Measurements from ENCODE around the gene DVL3.

DVL3 gene

GRCh38 chr3:184177767-184178306, 22.7 kb downstream of the DVL3 start:
- no peak for DNase-seq

GRCh38 chr3:184178521-184179138, 23.5 kb downstream of the DVL3 start:
- no peak for DNase-seq

DNA sequence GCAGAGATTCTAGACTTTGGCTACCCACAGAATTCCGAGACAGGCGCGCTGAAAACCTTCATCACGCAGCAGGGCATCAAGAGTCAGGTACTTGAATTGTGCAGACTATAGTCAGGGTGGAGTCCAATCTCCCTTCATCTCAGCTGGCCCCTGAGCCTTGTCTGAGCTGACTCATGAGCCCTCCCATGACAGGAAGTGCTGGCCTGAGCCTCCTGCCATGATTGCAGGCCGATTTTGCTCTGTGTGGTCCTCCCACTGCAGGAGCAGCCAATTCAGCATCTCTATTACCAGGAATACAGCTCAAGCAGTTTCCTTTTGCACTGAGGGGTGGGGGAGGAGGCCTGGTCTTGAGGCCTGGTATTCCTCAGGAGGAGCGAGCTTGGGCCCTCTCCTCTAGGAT, 25.0 kb downstream of the DVL3 start:
- DNase-seq, result peak; percentile 11

DNA sequence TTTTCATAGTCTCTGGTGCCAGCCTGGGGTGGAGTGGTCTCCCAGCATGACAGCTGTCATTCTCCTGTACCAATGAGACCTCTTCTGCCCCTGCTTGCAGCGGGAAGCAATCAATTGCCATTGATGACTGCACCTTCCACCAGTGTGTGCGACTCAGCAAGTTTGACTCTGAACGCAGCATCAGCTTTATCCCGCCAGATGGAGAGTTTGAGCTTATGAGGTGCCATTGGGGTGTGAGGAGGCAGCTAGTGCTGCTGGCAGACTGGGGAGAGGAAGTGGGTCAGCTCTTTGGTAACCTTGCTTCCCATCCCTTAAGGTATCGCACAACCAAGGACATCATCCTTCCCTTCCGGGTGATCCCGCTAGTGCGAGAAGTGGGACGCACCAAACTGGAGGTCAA, 26.4 kb downstream of the DVL3 start:
- DNase-seq, result no peak

- no peak for DNase-seq
These were observed 28.5 kb downstream of the DVL3 start for GRCh38 chr3:184183679-184184078.

- no peak for DNase-seq
These were observed 29.5 kb downstream of the DVL3 start for GRCh38 chr3:184184546-184185230.

GRCh38 chr3:184185461-184186183, 30.4 kb downstream of the DVL3 start:
- peak; percentile 100 for DNase-seq

GRCh38 chr3:184186184-184186901, 31.2 kb downstream of the DVL3 start, which contains the start of gene ABCF3:
ABCF3 (plus strand) TSS chr3:184186199; CDS start chr3:184186208, 9 bp downstream.
- no peak for DNase-seq

GRCh38 chr3:184186902-184187207, 31.7 kb downstream of the DVL3 start:
- DNase-seq, result no peak

DNA sequence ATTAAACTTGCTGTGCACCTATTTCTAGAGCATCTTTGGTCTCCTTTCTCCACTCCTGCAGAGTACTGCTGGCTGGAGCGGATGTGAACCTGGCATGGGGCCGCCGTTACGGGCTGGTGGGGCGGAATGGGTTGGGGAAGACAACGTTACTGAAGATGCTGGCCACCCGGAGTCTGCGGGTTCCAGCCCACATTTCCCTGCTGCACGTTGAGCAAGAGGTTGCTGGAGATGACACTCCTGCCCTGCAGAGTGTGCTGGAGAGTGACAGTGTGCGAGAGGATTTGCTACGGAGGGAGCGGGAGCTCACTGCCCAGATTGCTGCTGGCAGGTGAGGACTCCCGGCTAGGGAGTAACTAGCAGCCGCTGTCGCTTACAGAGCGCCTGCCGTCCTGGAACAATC, 32.9 kb downstream of the DVL3 start:
- DNase-seq, result no peak

DNA sequence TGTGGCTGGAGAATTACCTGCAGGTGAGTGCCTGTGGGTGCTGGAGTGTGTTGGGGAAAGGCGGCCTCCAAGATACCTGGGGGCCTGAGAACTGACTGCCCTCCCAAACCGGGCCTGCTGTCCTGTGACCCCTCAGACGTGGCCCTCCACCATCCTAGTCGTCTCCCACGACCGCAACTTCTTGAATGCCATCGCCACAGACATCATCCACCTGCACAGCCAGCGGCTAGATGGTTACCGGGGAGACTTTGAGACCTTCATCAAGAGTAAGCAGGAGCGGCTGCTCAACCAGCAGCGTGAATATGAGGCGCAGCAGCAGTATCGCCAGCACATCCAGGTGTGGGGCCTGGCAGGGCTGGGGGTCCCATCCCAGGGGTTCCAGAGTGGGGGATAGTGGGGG, 34.2 kb downstream of the DVL3 start:
- no peak for DNase-seq

DNA sequence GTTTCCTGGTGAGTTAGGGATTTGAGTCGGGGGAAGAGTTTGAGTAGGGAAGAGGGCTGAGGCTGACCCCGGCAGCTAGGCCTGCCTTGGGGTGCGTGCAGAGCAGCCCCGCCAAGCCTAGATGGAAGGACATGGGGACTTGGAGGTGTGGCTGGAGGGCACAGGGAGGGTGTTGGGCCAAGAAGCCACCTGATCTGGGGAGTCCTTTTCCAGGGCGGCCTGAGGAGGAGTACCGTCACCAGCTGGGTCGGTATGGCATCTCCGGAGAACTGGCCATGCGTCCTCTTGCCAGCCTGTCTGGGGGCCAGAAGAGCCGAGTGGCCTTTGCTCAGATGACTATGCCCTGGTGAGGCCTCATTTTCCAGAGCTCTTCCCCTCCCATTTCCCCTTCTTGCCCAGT, 37.7 kb downstream of the DVL3 start:
- no peak for DNase-seq

DNA sequence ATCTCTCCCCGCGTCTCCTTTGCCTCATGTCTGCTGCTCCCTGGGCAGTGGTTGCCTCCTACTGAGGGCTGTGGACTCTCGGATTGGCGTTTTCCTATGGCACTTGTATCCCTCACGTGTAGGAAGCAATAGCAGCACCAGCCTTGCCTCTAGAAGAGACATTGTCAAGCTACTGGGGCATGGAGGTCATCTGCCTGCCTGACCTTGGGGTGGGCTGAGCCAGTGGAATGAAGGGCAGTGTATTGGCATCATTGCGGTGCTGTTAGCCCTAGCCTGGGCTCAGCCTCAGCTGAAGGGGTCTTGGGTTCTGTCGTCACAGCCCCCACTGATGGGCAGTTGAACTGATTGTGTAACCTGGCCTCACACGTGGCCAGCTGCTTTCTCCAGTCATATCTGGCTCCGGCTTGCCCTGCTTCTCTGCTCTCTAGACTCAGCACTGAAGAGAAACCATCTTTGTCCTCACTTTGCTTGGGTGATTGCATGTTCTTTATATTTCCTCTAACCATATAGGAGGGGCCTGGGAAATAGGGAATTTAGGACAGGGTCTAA, 38.9 kb downstream of the DVL3 start:
- no peak for DNase-seq

DNA sequence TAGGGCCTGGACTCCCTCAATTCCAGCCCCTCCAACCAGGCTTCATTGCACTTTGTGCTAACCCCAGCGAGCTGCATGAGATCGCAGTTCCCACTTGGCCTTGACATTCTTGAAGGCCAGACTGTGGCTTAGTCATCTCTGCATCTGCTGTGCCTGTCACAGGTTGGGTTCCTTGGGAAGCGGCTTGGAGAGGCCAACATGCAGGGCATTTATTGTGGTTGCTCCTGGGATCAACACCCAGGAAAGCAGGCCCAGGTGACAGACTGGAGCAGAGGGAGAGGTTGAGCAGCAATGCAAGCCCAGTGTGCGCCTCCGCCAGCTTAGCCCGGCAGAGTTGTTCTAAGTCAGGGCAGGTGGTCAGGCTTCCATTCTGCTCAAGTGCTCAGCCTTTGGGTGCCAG, 41.4 kb downstream of the DVL3 start:
- DNase-seq, result no peak

- no peak for DNase-seq
These were observed 43.3 kb downstream of the DVL3 start for GRCh38 chr3:184198509-184198908.

- DNase-seq, result no peak
These were observed 45.6 kb downstream of the DVL3 start for GRCh38 chr3:184200825-184201224.

GRCh38 chr3:184203526-184203925, 48.3 kb downstream of the DVL3 start:
- no peak for DNase-seq

- DNase-seq, result no peak
These were observed 54.2 kb downstream of the DVL3 start for GRCh38 chr3:184209146-184209923.

- DNase-seq, result no peak
These were observed 56.1 kb downstream of the DVL3 start for GRCh38 chr3:184211297-184211696.

DNA sequence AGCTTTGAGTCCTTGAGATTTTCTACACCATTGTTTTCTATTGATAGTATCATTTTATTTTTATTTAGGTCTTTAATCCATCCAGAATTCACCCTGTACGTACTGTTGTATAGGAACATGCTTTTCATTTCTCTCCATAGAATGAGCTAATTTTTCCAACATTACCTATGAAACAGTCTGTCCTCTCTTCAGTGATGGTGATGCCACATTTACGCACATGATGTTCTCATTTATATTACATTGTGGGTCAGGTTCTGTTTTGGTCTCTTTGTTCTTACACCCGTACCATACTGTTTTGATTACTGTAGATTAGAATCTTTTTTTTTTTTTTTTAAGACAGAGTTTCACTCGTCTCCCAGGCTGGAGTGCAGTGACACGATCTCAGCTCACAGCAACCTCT, 56.5 kb downstream of the DVL3 start:
- no peak for DNase-seq

DNA sequence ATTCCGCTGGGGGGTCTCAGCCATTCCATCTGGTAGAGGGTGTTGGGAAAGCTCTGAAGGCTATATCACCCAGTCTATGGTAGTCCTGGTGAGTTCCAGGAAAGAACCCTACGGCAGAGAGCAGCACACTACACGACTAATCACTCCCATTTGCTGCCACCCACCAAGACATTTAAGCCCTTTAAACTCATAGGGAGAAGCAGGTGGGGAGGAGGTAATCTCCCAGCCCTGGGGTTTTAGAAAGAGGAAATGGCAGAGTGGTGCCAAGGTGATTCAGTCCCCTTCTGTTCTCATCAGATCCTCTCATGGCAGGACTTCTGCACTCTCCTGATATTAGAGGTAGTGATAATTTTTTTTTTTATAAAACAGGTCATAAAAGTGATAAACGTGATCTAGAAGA, 63.6 kb downstream of the DVL3 start:
- DNase-seq, result no peak

DNA sequence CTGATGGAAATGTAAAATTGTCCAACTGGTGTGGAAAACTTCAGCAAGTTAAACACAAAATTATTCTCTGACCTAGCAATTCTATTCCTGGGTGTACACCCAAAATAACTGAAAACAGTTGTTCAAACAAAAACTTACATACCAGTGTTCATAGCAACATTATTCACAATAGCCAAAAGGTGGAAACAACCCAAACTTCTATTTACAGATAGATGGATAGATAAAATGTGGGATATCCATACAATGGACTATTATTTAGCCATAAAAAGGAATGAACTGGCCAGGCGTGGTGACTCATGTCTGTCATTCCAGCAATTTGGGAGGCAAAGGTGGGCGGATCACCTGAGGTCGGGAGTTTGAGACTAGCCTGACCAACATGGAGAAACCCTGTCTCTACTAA, 67.3 kb downstream of the DVL3 start:
- DNase-seq, result no peak

Measured in femur (tissue), 1 donor.